Placental epithelial cell (primary cell): ENCODE data around the gene TAF15. TPM values are rescaled to one million over a fixed set of nuclear protein-coding genes. Genes with fewer than 3 reads are reported as not detected.

Experiments
- small RNA-seq: library from RNA; depleted of rRNA; stranded (forward); fragments of <200 nt; gene quantifications from one replicate; pipeline ENCODE3, GENCODE V24; 2012
- total RNA-seq: library from RNA; depleted of rRNA; stranded (reverse); fragments of >200 nt; gene quantifications from 2 replicates; pipeline ENCODE4 v1.2.3, GENCODE V29; 2012

Gene TAF15
- total RNA-seq, result 36.5 and 57.6 TPM in 2 replicates

DNA sequence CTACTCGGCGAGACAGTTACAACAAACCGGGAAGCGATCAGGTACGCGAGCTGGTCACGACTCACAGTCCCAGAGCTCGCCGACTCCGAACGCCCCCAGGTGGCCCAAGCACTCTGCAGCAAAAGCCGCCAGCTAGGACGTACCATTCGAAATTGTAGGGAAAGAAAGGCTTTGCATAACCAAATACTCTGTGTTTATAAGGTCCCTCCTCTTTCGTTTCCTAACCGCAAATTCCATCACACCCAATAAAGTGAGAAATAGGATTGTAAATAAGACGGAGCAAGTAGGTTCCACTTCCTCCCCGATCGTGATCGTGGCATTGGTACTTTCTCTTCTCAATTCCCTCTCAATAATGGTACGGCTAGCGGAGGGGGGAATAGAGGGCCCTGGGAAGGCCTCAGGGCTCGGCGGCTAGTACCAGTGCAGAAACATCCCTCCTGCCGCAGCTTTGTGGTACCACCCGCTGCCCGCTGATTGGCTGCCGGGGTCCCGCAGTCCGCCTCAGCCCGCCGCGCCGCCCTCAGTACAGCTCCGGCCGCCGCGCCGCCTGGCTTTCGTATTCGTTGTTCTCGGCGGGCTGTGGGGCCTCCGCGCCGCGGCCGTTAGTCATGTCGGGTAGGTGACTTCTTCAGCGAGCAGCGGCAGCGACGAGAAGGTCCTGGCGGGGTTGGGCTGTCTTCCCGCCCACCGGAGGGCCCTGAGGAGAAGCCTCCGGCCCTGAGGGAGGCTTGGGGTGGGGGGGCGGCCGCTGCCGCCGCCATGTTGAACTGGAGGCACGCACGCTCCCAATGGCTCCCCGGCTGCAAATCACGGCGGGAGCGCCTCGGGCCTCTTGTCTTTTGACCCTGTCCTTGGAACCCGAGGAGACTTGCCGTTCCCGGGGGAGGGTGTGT lies at the start of gene TAF15:
Gene TAF15, plus strand, starts transcription at position 523 of the 893 bp plus-strand sequence. Its CDS starts 86 bp downstream, at position 609.

GRCh38 chr17:35760587-35760986 lies 48.7 kb upstream of the TAF15 start, which contains the start of gene C17orf50:
C17orf50 (plus strand) TSS chr17:35760887; CDS start chr17:35760942, 55 bp downstream.

GRCh38 chr17:35795007-35795870 lies 14.0 kb upstream of the TAF15 start, which contains the start of gene MMP28:
MMP28 (minus strand) TSS chr17:35795641; CDS start chr17:35795377, 264 bp downstream.

GRCh38 chr17:35868737-35869136 lies 59.5 kb downstream of the TAF15 start, which contains the start of gene HEATR9:
HEATR9 (minus strand) TSS chr17:35868891; CDS start chr17:35868742, 149 bp downstream.

DNA sequence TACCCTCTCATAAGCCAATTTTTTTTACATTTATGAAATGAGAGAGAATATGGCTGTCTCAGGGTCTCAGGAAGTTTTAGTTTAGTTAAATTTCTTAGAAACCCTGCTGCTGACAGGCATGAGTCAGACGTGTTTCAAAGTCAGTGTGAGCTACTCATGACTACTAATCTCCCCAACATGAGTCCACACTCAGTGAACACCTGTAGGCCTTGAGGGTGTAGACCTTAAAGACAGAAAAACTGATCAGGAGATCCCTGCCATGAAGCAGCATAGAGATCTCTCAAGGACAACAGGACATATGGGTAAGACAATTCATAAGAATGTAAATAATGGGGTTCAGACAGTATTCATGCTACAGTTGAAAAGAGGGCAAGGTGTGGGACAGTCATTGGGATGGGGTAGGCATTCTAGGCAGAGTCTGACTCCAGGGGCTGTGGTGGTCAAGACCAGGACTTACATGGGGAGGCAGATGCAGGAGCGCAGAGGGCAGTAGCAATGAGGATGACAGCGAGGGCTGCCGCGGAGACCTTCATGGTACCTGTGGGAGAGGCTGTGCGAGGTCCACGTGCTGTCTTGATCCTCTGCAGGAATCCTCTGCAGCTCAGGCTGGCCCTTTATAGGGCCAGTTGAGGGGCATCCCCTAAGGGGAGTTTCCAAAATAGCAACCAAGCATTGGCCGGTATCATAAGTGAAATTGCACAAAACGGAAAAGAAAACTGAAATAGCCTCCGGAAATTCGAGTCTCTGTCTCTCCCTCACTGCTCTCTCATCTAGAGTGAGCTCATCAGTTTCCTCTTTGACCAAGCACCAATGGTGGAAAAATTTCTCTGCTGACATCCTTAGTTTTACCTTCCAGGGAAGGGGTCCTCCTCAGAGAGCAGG lies 70.7 kb downstream of the TAF15 start, which contains the start of gene CCL5:
Gene CCL5, minus strand, starts transcription at position 588 of the 882 bp plus-strand sequence.

Small RNAs within 50 kb of the gene (small RNA-seq; reads per million reads assigned to genes)
- 691 reads per million, percentile 99 among the genes with 10 or more reads in this experiment for gene RF00100

Other genes with a start within 250 kb of the TAF15 start
- not detected in 2 replicates for gene SLFN14, start 248.7 kb upstream of the TAF15 start, total RNA-seq
- gene PEX12, start 230.9 kb upstream of the TAF15 start, total RNA-seq, result 9.0 and 9.8 TPM in 2 replicates
- 146 and 182 TPM in 2 replicates for gene AP2B1, start 222.2 kb upstream of the TAF15 start, total RNA-seq
- gene RASL10B, start 77.8 kb upstream of the TAF15 start, total RNA-seq, result 0.39 and 0.65 TPM in 2 replicates
- not detected in 2 replicates for gene GAS2L2, start 56.2 kb upstream of the TAF15 start, total RNA-seq
- gene C17orf50, start 48.6 kb upstream of the TAF15 start, total RNA-seq, result not detected in 2 replicates
- gene MMP28, start 13.8 kb upstream of the TAF15 start, total RNA-seq, result 0.79 and 2.7 TPM in 2 replicates
- not detected in 2 replicates for gene HEATR9, start 59.4 kb downstream of the TAF15 start, total RNA-seq
- gene CCL5, start 70.9 kb downstream of the TAF15 start, total RNA-seq, result not detected in 2 replicates
- gene RDM1, start 121.3 kb downstream of the TAF15 start, total RNA-seq, result under 0.01 and 0.43 TPM in 2 replicates
- not detected in 2 replicates for gene LYZL6, start 134.2 kb downstream of the TAF15 start, total RNA-seq
- gene CCL16, start 172.0 kb downstream of the TAF15 start, total RNA-seq, result not detected in 2 replicates
- gene CCL14, start 177.2 kb downstream of the TAF15 start, total RNA-seq, result not detected in 2 replicates
- not detected in 2 replicates for gene CCL15, start 192.1 kb downstream of the TAF15 start, total RNA-seq
- gene CCL23, start 208.5 kb downstream of the TAF15 start, total RNA-seq, result not detected in 2 replicates